Right lobe of liver (tissue), 4 donors: ENCODE data around the gene GTF2IRD1.

Experiments used
- POLR2A ChIP-seq: fragments of 450-650 bp; IDR thresholded peaks from one replicate; pipeline ENCODE4 v1.6.1; 2017; ENCODE audit warnings: antibody characterized with exemption, mild to moderate bottlenecking
- TF ChIP-seq, protein P1 (sequence below), 4 donors: fragments of 200-600 bp in 3 of 4; fragments of 450-650 bp in 1 of 4; IDR thresholded peaks; one replicate each; pipeline versions ENCODE4 v1.5.1 to v1.8.0; 2016 to 2022; ENCODE audit warnings: antibody characterized with exemption in 4 of 4, mild to moderate bottlenecking in 2 of 4
- donor health status: DM: no; HTN: no; CAD: no.
- donor health status: DM: no; HTN: no; CAD: no.
- donor health status: DM: no; HTN: yes; CAD: no.

DNA sequence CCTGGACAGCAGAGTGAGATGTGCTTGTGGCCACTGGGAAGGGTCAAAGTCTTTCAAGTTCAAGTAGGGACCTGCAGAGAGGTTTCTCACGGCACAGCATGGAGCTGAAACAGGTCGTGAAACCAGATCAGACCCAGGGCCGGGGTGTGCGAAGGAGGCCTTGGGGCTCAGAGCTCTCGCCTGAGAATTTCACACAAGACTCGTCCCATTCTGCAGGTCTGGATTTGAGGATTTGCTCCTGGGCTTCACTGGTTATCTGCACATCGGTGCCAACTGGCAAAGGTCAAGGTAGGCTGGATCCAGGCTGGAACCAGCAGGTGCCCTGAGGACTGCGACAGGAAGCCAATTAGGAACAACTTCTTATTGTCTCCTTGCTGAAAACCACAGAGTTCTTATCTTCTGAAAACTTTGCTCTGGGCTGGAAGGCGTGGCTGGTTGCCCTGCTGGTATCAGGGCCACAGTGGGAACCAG, 179.8 kb downstream of the GTF2IRD1 start:
- no peak for TF ChIP-seq POLR2A
- TF ChIP-seq, protein P1, sequence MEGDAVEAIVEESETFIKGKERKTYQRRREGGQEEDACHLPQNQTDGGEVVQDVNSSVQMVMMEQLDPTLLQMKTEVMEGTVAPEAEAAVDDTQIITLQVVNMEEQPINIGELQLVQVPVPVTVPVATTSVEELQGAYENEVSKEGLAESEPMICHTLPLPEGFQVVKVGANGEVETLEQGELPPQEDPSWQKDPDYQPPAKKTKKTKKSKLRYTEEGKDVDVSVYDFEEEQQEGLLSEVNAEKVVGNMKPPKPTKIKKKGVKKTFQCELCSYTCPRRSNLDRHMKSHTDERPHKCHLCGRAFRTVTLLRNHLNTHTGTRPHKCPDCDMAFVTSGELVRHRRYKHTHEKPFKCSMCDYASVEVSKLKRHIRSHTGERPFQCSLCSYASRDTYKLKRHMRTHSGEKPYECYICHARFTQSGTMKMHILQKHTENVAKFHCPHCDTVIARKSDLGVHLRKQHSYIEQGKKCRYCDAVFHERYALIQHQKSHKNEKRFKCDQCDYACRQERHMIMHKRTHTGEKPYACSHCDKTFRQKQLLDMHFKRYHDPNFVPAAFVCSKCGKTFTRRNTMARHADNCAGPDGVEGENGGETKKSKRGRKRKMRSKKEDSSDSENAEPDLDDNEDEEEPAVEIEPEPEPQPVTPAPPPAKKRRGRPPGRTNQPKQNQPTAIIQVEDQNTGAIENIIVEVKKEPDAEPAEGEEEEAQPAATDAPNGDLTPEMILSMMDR (IDR thresholded peaks at IDR 0.05) = no peak
